T-cell (primary cell): ENCODE data around the gene FAM171A1. TPM values are rescaled to one million over a fixed set of nuclear protein-coding genes. Genes with fewer than 3 reads are reported as not detected.

Source experiments
- ATAC-seq, 4 experiments: fragments of 200-7000 bp in 3 of 4; fragments of 150-1000 bp in 1 of 4; cut with Tn5 transposase; replicated peaks in 1 of 4; 1 replicate in 3 of 4; 2 replicates in 1 of 4; pipeline ENCODE4 v1.10.0; 2021; ENCODE audit warnings: moderate library complexity in 3 of 4, mild to moderate bottlenecking in 2 of 4, moderate number of reproducible peaks in 1 of 4
- CTCF ChIA-PET, 2 donors: fragments of 300-600 bp; sonication (Branson Sonifier 250); formaldehyde crosslinking; loops; one replicate each; lab custom pipeline; 2022; ENCODE audit warnings: antibody characterized with exemption in 2 of 2; lab: Charles Lee
- POLR2A ChIA-PET, 2 donors: fragments of 300-600 bp; sonication (Branson Sonifier 250); formaldehyde crosslinking; loops; one replicate each; lab custom pipeline; 2022; ENCODE audit warnings: antibody characterized with exemption in 2 of 2; lab: Charles Lee
- DNase-seq, 35 experiments: peaks; one replicate each; pipeline versions ENCODE4 v3.0.0 to v3.0.0-alpha.2; 2013 to 2023
- H3K27ac ChIP-seq: one replicate; pipeline ENCODE4 v1.5.1; 2013; ENCODE audit warnings: low read length
- H3K27me3 ChIP-seq, 2 experiments: replicated peaks in 1 of 2; 1 replicate in 1 of 2; 2 replicates in 1 of 2; pipeline versions ENCODE4 v1.6.1 to v1.7.0; 2013; ENCODE audit warnings: low read length in 1 of 2, mixed read lengths in 1 of 2; ENCODE audit not compliant: control insufficient read depth in 2 of 2, insufficient read depth in 2 of 2; ENCODE audit errors: extremely low read depth in 1 of 2
- H3K36me3 ChIP-seq, 2 donors: 1 replicate in 1 of 2; 2 replicates in 1 of 2; pipeline versions ENCODE4 v1.6.1 to v1.7.0; 2013; ENCODE audit warnings: low read length in 1 of 2; ENCODE audit not compliant: control insufficient read depth in 2 of 2, insufficient read depth in 1 of 2; ENCODE audit errors: extremely low read depth in 1 of 2
- H3K4me1 ChIP-seq, 2 experiments: 1 replicate in 1 of 2; 2 replicates in 1 of 2; pipeline versions ENCODE4 v1.6.1 to v1.7.0; 2013; ENCODE audit warnings: low read length in 2 of 2, mixed read lengths in 1 of 2; ENCODE audit not compliant: insufficient read depth in 2 of 2, control insufficient read depth in 1 of 2; ENCODE audit errors: extremely low read depth in 1 of 2
- H3K4me3 ChIP-seq, 2 donors: 1 replicate in 1 of 2; 2 replicates in 1 of 2; pipeline versions ENCODE4 v1.5.1 to v1.7.0; 2013; ENCODE audit warnings: mild to moderate bottlenecking in 2 of 2, low read length in 1 of 2, moderate library complexity in 1 of 2; ENCODE audit not compliant: control insufficient read depth in 1 of 2; ENCODE audit errors: extremely low read depth in 1 of 2
- H3K9me3 ChIP-seq: 2 replicates; pipeline ENCODE4 v1.7.0; 2013
- H3K27ac Mint-ChIP-seq, 2 donors: one replicate each; pipeline ENCODE4 v1.8.0; 2020 to 2021; ENCODE audit warnings: mild to moderate bottlenecking in 2 of 2, mixed read lengths in 2 of 2
- H3K27me3 Mint-ChIP-seq, 2 donors: one replicate each; pipeline ENCODE4 v1.8.0; 2021 to 2022; ENCODE audit warnings: mixed read lengths in 2 of 2
- H3K36me3 Mint-ChIP-seq: one replicate; pipeline ENCODE4 v1.8.0; 2021; ENCODE audit warnings: mixed read lengths
- H3K4me1 Mint-ChIP-seq, 3 donors: one replicate each; pipeline ENCODE4 v1.8.0; 2020 to 2022; ENCODE audit warnings: mixed read lengths in 3 of 3, mild to moderate bottlenecking in 1 of 3
- H3K4me3 Mint-ChIP-seq, 3 donors: one replicate each; pipeline ENCODE4 v1.8.0; 2020 to 2022; ENCODE audit warnings: mild to moderate bottlenecking in 3 of 3, mixed read lengths in 3 of 3, moderate library complexity in 3 of 3
- H3K9me3 Mint-ChIP-seq, 3 donors: one replicate each; pipeline ENCODE4 v1.8.0; 2020 to 2022; ENCODE audit warnings: mixed read lengths in 3 of 3
- WGBS: methylation state at CpG from one replicate; pipeline ENCODE4 v1.1.5; 2013; ENCODE audit warnings: missing lambda C conversion rate; ENCODE audit not compliant: insufficient coverage; 5-methylcytosine and 5-hydroxymethylcytosine counted together
- total RNA-seq, 35 experiments: library from RNA in 6 of 35; stranded (reverse) in 6 of 35; fragments of 120-200 nt in 1 of 35; gene quantifications; one replicate each; pipeline versions ENCODE4 v1.2.1 to v1.2.4 and lab custom pipeline; 2013 to 2026

Gene FAM171A1
- total RNA-seq, 5 donors from 2014 or later (not counting 1 experiment from before 2014, with no cell fraction given), result 4.6 to 8.6 (median 7.2) TPM

- H3K27ac ChIP-seq, result no peak overlapping the region
- Mint-ChIP-seq H3K36me3 (no peaks in the 10 kb centered on the region), H3K4me3 (no peak overlapping the region), H3K4me1 (no peaks in the 10 kb centered on the region), H3K27ac (no peak overlapping the region), H3K27me3 (peaks cover 23 to 36% of the 10 kb centered on the region in 2 donors), H3K9me3 (no peaks in the 10 kb centered on the region)
- no peak overlapping the region for H3K4me3 ChIP-seq
- H3K9me3 ChIP-seq, result no peaks in the 10 kb centered on the region
- H3K27me3 ChIP-seq, result peaks cover 4 to 36% of the 10 kb centered on the region in 2 experiments
- ATAC-seq (no peak), DNase-seq (no peak)
- CTCF ChIA-PET, result interaction anchor here in 1 of 2 donors (0.6 kb wide), 1 partner anchor 50 kb away, joined by 4 read pairs; no protein-coding TSS in a partner anchor
- H3K4me1 ChIP-seq, result no peaks in the 10 kb centered on the region
- H3K36me3 ChIP-seq, result no peaks in the 10 kb centered on the region
- POLR2A ChIA-PET, result no interaction called here
- 82% methylated on average over 3 of the region's 5 CpGs for WGBS
These were observed 8.0 kb upstream of the FAM171A1 start for GRCh38 chr10:15379078-15379477.

- ChIA-PET CTCF (interaction anchor here in 1 of 2 donors (0.6 kb wide), 1 partner anchor 51 kb away, joined by 4 read pairs; no protein-coding TSS in a partner anchor), POLR2A (interaction anchor here in 1 of 2 donors (0.6 kb wide), 1 partner anchor 67 kb away, joined by 4 read pairs; no protein-coding TSS in a partner anchor)
- no peak for ATAC-seq
- WGBS, result 93% methylated on average over 4 of the region's 5 CpGs
- H3K36me3 ChIP-seq, result no peaks in the 10 kb centered on the region
- no peak overlapping the region for H3K4me3 Mint-ChIP-seq
- no peaks in the 10 kb centered on the region for H3K4me1 ChIP-seq
- H3K27me3 Mint-ChIP-seq, result peaks cover 23 to 31% of the 10 kb centered on the region in 2 donors
- no peaks in the 10 kb centered on the region for H3K4me1 Mint-ChIP-seq
- no peak overlapping the region for H3K27ac Mint-ChIP-seq
- no peak overlapping the region for H3K27ac ChIP-seq
- H3K9me3 Mint-ChIP-seq, result no peaks in the 10 kb centered on the region
- H3K9me3 ChIP-seq, result no peaks in the 10 kb centered on the region
- no peaks in the 10 kb centered on the region for H3K36me3 Mint-ChIP-seq
- DNase-seq, result no peak
- no peak overlapping the region for H3K4me3 ChIP-seq
- H3K27me3 ChIP-seq, result peaks cover 4 to 36% of the 10 kb centered on the region in 2 experiments
These were observed 7.5 kb upstream of the FAM171A1 start for GRCh38 chr10:15378569-15378968.

GRCh38 chr10:15374566-15374965 is 3.5 kb upstream of the FAM171A1 start:
- H3K27me3 Mint-ChIP-seq, result peaks cover 11 to 22% of the 10 kb centered on the region in 2 donors
- ChIA-PET CTCF (no interaction called here), POLR2A (no interaction called here)
- H3K9me3 Mint-ChIP-seq, result no peaks in the 10 kb centered on the region
- Histone ChIP-seq H3K27me3 (peaks cover 11 to 36% of the 10 kb centered on the region in 2 experiments), H3K4me1 (peaks cover 0 to 12% of the 10 kb centered on the region in 2 experiments), H3K4me3 (no peak overlapping the region), H3K27ac (no peak overlapping the region), H3K9me3 (no peaks in the 10 kb centered on the region), H3K36me3 (no peaks in the 10 kb centered on the region)
- WGBS, result no CpG with 5 or more reads among the region's 1 CpG
- no peak for DNase-seq
- no peak overlapping the region for H3K27ac Mint-ChIP-seq
- peaks cover 0 to 8% (median 5%) of the 10 kb centered on the region in 3 donors for H3K4me1 Mint-ChIP-seq
- no peaks in the 10 kb centered on the region for H3K36me3 Mint-ChIP-seq
- ATAC-seq, result no peak
- no peak overlapping the region for H3K4me3 Mint-ChIP-seq

GRCh38 chr10:15374156-15374555 is 3.1 kb upstream of the FAM171A1 start:
- no peak overlapping the region for H3K27ac Mint-ChIP-seq
- CTCF ChIA-PET, result no interaction called here
- no peaks in the 10 kb centered on the region for H3K9me3 ChIP-seq
- peaks cover 0 to 14% of the 10 kb centered on the region in 2 experiments for H3K4me1 ChIP-seq
- H3K27ac ChIP-seq, result no peak overlapping the region
- DNase-seq (no peak), ATAC-seq (no peak)
- H3K4me1 Mint-ChIP-seq, result peaks cover 0 to 12% (median 9%) of the 10 kb centered on the region in 3 donors
- WGBS, result no CpG with 5 or more reads among the region's 3 CpGs
- peaks cover 11 to 24% of the 10 kb centered on the region in 2 donors for H3K27me3 Mint-ChIP-seq
- H3K36me3 ChIP-seq, result no peaks in the 10 kb centered on the region
- H3K27me3 ChIP-seq, result peaks cover 12 to 34% of the 10 kb centered on the region in 2 experiments
- POLR2A ChIA-PET, result no interaction called here
- no peaks in the 10 kb centered on the region for H3K36me3 Mint-ChIP-seq
- no peak overlapping the region for H3K4me3 Mint-ChIP-seq
- H3K9me3 Mint-ChIP-seq, result no peaks in the 10 kb centered on the region
- H3K4me3 ChIP-seq, result no peak overlapping the region

- H3K4me1 Mint-ChIP-seq, result peaks cover 0 to 14% (median 9%) of the 10 kb centered on the region in 3 donors
- POLR2A ChIA-PET, result no interaction called here
These were observed 2.1 kb upstream of the FAM171A1 start for GRCh38 chr10:15373199-15373598.

GRCh38 chr10:15370212-15370855 is 755 bp downstream of the FAM171A1 start:
- Mint-ChIP-seq H3K4me3 (peak overlapping the region; percentile 73 to 81 (median 78)), H3K27me3 (peaks cover 3 to 17% of the 10 kb centered on the region in 2 donors), H3K9me3 (no peaks in the 10 kb centered on the region), H3K4me1 (peaks cover 0 to 14% (median 9%) of the 10 kb centered on the region in 3 donors), H3K27ac (no peak overlapping the region), H3K36me3 (no peaks in the 10 kb centered on the region)
- ChIA-PET POLR2A (interaction anchor here in 1 of 2 donors (0.7 kb wide), 1 partner anchor 452 kb away, joined by 6 read pairs; no protein-coding TSS in a partner anchor), CTCF (interaction anchor here in 1 of 2 donors (0.6 kb wide), 2 partner anchors 399 to 1860 kb away, joined by 3 to 5 read pairs; no protein-coding TSS in a partner anchor)
- H3K4me3 ChIP-seq, result peak overlapping the region; percentile 33 to 51
- peaks cover 0 to 14% of the 10 kb centered on the region in 2 experiments for H3K4me1 ChIP-seq
- H3K27ac ChIP-seq, result no peak overlapping the region
- ATAC-seq, result peak in 3 of 4 experiments; percentile 26 to 51 (median 44)
- no peaks in the 10 kb centered on the region for H3K9me3 ChIP-seq
- H3K27me3 ChIP-seq, result peaks cover 11 to 24% of the 10 kb centered on the region in 2 experiments
- peak in 6 of 35 experiments; percentile 1 to 46 (median 5) for DNase-seq
- under 1% methylated on average over 60 of the region's 65 CpGs for WGBS
- no peaks in the 10 kb centered on the region for H3K36me3 ChIP-seq

More at GRCh38 chr10:15373199-15373598, 2.1 kb upstream of the FAM171A1 start:
- no peak overlapping the region for H3K27ac Mint-ChIP-seq
- H3K9me3 ChIP-seq, result no peaks in the 10 kb centered on the region
- CTCF ChIA-PET, result interaction anchor here in 1 of 2 donors (0.6 kb wide), 1 partner anchor 182 kb away, joined by 3 read pairs; no protein-coding TSS in a partner anchor
- no peaks in the 10 kb centered on the region for H3K9me3 Mint-ChIP-seq
- H3K4me1 ChIP-seq, result peaks cover 0 to 14% of the 10 kb centered on the region in 2 experiments
- no CpG with 5 or more reads among the region's 2 CpGs for WGBS
- no peak overlapping the region for H3K4me3 ChIP-seq
- peak overlapping the region in 1 of 3 donors; percentile 27 for H3K4me3 Mint-ChIP-seq
- H3K27me3 Mint-ChIP-seq, result peaks cover 7 to 19% of the 10 kb centered on the region in 2 donors
- DNase-seq (no peak), ATAC-seq (no peak)
- no peaks in the 10 kb centered on the region for H3K36me3 Mint-ChIP-seq
- peaks cover 11 to 25% of the 10 kb centered on the region in 2 experiments for H3K27me3 ChIP-seq
- no peak overlapping the region for H3K27ac ChIP-seq
- no peaks in the 10 kb centered on the region for H3K36me3 ChIP-seq
